ENCODE data around the gene TTLL8. TPM values are rescaled to one million over a fixed set of nuclear protein-coding genes. Genes with fewer than 3 reads are reported as not detected.
"Not testable (repeated sequence)": the region's sequence is repeated elsewhere in the genome, so short reads cannot be mapped to it uniquely, and the experiment has no call there.

TTLL8 gene
- total RNA-seq (2014; rRNA removed; shearing (Covaris generic)), result not detected in 2 replicates

DNA sequence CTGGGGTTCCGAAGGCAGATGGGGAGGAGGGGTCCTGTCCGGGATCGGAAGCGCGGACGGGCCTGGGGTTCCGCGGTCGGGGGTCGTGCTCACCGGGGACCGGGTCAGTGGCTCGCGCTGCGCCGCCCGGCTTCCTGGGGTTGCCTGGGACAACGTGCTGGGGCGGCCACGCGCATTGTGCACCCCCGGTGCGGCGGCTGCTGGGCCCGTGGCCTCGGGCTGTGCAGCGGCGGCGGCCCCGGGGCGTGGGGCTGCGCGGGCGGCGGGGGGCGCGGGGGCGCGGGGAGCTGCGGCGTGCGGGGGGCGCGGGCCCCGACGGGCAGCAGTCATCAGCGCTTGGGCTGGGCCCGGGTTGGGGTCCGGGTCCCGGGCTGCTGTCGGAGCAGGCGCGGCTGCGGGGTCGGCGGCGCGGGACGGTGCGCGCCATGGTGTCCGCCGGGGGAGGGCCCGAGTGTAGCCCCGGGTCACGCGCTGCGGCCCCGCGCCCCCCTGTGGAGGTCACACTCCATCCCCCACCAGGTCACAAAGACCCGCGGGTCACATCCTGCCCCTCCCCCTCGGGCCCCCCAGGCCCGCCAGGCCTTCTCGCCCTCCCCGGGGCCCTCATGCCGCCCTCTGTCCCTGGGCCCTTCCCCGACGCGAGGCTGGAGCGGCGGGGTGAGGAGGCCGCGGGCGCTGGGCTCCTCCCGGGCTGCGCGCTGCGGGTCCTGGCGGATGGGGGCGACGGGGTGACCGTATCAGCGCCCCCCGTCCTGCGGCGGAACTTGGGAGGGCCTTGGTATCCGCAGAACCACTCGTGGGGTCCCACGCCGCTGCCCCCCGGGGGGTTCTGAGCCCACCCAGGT lies at the start of gene TTLL8:
Gene TTLL8, minus strand, starts transcription at position 238 of the 845 bp plus-strand sequence.
- no peak for DNase-seq (ENCODE audit: low read depth)

- no peak for DNase-seq (ENCODE audit: low read depth)
These were observed 49.4 kb upstream of the TTLL8 start for GRCh38 chr22:50107529-50107928.

DNA sequence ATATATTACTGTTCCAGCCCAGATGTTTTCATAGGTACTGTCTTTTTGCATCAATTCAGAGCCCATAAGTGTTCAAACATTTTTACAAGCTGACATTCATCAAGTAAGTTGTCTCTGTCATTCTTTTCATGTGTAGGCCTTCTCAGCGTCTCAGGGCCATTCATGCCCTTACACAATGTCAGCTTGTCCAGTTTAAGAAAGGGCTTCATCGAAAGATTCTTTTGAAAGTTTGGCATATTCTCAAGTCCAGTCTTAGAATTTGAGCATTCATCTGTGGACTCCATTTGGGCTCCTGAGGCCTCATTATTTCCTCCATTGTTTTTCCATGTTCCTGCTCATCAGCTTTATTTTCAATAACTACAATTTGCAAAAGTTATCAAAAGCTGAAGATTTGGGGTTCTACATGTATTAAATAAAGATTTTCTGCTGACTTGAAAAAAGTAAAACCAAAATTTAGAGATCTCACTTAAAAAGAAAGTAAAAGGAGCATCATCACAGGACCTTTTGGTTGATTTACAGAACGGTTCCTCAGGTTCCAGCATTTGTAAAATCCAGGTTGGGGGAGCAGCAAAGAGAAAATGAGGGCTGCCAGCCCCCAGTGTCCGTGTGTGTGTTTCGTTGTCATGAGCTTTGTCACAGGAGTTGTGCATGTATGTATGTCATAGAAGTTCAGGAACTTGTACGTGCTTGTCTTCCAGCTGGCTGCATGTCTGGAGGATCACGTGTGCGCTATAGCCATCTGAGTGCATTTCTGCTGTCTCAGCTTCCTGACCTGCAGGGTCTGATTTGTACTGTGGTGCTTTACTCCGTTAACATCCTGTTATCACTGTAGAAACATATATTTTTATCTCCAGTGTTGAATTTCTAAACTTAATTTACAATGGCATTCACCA lies 47.4 kb upstream of the TTLL8 start:
- no peak for DNase-seq (ENCODE audit: low read depth)

- no peak for DNase-seq (ENCODE audit: low read depth)
These were observed 46.0 kb upstream of the TTLL8 start for GRCh38 chr22:50104141-50104544.

- no peak for DNase-seq (ENCODE audit: low read depth)
These were observed 44.8 kb upstream of the TTLL8 start for GRCh38 chr22:50102946-50103345.

- no peak for DNase-seq (ENCODE audit: low read depth)
These were observed 43.9 kb upstream of the TTLL8 start for GRCh38 chr22:50101870-50102565.

- no peak for DNase-seq (ENCODE audit: low read depth)
These were observed 40.0 kb upstream of the TTLL8 start for GRCh38 chr22:50098052-50098451.

DNA sequence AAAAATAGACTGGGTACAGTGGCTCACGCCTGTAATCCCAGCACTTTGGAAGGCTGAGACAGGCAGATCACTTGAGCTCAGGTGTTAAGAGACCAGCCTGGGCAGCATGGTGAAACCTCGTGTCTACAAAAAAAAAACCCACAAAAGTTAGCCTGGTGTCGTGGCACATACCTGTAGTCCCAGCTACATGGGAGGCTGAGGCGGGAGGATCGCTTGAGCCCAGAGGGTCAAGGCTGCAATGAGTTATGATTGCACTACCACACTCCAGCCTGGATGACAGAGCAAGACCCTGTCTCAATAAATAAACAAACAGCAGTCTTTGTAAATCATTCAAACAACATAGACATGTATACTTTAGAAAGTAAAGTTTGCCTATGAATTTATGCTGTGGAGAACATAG lies 34.2 kb upstream of the TTLL8 start:
- DNase-seq (ENCODE audit: low read depth), result no peak

DNA sequence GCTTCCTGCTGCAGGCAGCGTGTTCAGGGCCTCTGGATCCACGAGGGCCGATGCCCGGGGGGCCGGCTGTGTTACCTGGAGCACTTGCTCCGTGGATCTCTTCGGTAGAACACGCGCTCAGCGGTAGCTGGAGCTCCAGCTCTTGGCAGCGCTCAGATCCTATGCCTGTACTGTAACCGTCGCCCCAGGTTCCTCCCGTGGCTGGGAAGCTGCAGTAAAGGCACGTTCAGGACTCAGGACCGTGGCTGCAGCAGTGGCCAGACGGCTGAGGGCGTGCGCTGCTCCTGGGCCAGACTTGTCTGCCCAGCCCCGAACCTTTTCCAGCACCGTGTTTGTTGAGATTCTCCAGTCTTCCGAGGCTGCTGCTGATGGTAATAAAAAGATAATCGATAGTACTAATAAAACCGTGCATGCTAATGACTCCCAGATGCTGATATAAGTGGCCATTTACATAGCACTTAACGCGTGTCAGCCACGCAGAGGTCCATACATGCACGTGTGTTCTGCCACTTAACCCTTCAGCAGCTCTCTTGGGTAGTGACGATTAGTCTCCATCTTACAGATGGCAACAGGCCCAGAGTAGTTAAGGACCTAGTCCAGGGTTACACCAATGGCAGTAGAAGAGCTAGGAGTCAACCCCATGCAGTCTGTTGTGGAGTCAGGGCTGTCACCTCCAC lies 33.1 kb upstream of the TTLL8 start:
- DNase-seq (ENCODE audit: low read depth), result no peak

DNA sequence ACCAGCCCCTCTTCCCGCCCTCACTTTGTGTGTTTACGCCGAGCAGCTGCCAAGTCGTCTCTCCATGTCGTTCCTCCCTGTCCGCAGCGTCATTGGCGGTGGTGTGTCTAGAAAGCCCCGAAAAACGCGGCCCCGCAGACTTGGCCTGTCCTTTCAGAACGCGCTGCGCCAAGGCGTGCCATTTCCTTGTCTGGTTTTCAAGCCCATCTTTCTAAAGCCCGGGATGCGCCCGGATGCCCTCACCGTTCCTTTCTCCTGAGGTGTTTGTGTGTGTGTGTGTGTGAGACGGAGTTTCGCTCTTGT lies 32.3 kb upstream of the TTLL8 start:
- no peak for DNase-seq (ENCODE audit: low read depth)

DNA sequence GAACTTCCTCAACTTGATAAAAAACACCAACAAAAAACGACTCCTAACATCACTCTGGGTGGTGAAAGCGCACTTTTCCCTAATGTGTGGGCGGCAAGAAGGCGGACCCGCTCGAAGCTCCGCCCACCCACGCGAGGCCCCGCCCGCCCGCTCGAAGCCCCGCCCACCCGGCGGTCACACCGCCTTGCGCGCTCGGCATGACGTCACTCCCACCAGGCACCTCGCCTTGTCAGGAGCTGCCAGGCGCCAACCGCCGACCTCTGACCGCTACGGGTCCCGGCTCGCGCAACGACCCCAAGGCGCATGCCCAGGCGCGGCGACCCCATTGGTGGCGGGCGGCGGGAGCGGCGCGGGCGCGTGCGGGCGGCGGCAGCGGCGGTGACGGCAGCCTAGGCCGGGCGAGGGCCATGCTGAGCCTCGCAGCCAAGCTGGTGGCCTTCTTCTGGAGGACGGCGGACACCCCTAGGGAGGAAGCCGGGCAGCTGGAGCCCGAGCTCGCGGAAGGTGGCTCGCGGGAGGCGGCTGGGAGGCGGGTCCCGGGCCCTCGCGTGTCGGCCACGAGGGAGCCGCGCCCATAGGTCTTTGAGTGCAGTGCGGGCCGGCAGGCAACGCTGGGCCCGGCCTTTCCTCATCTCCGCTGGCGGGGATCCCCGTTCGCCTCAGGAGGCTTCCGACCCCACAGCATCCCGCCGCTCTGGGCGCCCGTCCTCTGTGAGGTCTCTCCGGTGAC lies 31.7 kb upstream of the TTLL8 start, which contains the start of gene MOV10L1:
Gene MOV10L1, plus strand, starts transcription at position 325 of the 730 bp plus-strand sequence. Its CDS starts 83 bp downstream, at position 408.
- DNase-seq (ENCODE audit: low read depth), result no peak

DNA sequence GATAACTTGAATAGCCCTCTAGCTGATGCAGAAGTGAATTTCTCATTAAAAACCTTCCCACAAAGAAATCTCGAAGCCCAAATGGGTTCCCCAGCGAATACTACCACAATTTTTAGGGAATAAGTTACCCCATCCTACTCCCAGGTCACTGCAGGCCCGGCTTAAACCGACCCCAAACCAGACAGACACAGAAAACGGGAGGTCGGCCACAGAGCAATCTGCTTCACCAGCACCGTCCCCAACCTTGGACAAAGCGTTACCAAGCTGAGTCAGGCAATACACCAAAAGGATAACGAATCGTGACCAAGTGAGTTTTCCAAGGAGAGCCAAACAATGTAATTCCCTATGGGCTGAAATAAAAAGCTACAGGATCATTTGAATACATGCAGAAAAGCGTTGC lies 31.1 kb upstream of the TTLL8 start:
- DNase-seq (ENCODE audit: low read depth), result no peak

DNA sequence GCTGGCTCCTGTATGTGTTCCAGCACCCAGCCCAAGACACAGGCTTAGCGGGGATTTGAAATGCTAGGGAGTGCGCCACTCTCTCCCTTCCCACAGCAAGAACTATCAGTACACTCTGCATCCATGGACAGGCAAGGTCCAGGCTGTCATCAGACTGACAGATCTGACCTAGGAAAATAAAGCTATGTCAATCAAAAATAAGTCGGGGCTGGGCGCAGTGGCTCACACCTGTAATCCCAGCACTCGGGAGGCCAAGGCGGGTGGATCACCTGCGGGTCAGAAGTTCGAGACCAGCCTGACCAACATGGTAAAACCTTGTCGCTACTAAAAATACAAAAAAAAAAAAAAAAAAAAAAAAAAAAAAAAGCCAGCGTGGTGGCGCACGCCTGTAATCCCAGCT lies 30.0 kb upstream of the TTLL8 start:
- no peak for DNase-seq (ENCODE audit: low read depth)

- no peak for DNase-seq (ENCODE audit: low read depth)
These were observed 29.5 kb upstream of the TTLL8 start for GRCh38 chr22:50087646-50088045.

GRCh38 chr22:50086975-50087374 lies 28.9 kb upstream of the TTLL8 start:
- DNase-seq (ENCODE audit: low read depth), result not testable (repeated sequence)

GRCh38 chr22:50086526-50086925 lies 28.4 kb upstream of the TTLL8 start:
- DNase-seq (ENCODE audit: low read depth), result no peak

- DNase-seq (ENCODE audit: low read depth), result peak; percentile 21
These were observed 27.3 kb upstream of the TTLL8 start, which contains the start of gene MLC1 for GRCh38 chr22:50085211-50085972. Gene MLC1 (minus strand): TSS chr22:50085426. CDS start chr22:50084902, 524 bp downstream.

DNA sequence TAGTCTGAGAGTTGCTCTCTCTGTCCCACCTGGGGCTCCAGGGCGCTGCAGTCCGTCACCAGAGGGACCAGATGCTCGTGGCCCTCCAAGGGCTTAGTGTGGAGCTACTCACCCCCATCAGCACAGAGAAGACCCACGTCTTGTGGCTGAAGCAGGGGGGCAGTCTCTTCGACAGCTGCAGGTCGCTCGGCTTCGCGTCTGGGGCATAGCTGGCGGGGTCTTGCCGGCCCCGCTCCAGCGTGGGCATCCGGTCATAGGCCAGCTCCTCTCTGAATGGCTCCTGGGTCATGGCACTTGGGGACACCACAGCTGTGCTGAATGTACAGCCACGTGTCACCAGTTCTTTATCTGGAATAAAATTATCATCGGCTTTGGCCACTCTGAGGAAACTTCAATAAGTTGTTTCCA lies 26.5 kb upstream of the TTLL8 start:
- DNase-seq (ENCODE audit: low read depth), result no peak

GRCh38 chr22:50084080-50084477 lies 26.0 kb upstream of the TTLL8 start:
- no peak for DNase-seq (ENCODE audit: low read depth)
